ENCODE results near the gene OTOG.

OTOG gene

GRCh38 chr11:17543041-17543440 is 4.0 kb upstream of the OTOG start:
- FAIRE-seq: no peak

- no peak for FAIRE-seq
Observed at GRCh38 chr11:17543574-17544180, 3.4 kb upstream of the OTOG start.

- no peak for FAIRE-seq
Observed at GRCh38 chr11:17544181-17544622, 2.9 kb upstream of the OTOG start, which contains the start of gene USH1C. Gene USH1C, minus strand, starts transcription at chr11:17544416. Its CDS starts 109 bp downstream, at chr11:17544307.

- no peak for FAIRE-seq
Observed at GRCh38 chr11:17546240-17546639, 819 bp upstream of the OTOG start.

- no peak for FAIRE-seq
Observed at GRCh38 chr11:17547932-17548331, 873 bp downstream of the OTOG start.

DNA sequence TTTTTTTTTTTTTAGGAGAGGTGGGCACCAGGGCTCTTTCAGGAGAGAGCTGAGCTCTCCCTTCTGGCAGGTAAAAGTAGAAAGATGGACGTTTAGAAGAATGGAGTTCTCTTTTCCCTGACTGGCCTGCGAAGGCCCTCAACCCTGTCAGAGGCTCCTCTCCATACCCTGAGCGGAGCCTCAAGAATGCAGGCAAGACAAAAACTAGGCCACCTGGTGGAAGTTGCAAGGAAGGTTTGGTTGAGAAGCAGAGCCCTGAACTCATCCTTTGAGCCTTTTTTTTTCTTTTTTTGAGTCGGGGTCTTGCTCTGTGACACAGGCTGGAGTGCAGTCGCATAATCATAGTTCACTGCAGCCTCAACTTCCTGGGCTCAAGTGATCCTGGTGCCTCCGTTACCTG is 1.4 kb downstream of the OTOG start:
- FAIRE-seq: no peak

GRCh38 chr11:17550450-17551346 is 3.6 kb downstream of the OTOG start:
- no peak for FAIRE-seq

DNA sequence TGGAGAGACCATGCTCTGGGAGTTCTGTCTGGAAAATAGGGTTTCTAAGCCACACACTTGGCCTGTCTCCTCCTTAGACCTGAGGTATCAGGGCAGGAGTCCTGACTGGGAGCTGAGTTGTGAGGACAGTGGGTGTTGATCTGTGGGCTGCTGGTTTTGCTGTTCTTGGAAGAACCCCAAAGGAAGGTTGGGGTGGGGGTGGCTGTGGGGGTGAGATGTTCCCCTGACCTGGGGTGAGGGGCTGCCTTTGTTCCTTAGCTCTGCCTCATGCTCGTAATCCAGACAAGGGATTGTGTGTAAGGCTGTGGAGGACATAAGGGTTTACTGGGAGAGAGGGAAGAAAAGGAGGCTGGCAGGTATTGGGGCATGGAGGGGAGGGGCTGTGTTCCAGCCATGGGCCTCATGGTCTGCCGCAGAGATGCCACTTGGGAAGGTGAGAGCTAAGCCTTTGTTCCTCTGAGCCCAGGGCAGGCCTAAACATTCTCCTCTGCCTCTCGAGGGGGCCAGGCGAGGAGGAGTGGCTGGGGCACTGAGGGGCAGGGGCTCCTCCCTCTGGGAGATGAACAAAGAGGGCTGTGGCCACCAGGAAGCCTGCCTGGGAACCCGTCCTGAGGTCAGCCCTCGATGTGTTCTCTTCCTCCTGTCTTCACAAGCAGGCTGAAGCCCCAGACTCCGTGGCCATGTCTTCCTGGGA is 4.4 kb downstream of the OTOG start:
- no peak for FAIRE-seq

DNA sequence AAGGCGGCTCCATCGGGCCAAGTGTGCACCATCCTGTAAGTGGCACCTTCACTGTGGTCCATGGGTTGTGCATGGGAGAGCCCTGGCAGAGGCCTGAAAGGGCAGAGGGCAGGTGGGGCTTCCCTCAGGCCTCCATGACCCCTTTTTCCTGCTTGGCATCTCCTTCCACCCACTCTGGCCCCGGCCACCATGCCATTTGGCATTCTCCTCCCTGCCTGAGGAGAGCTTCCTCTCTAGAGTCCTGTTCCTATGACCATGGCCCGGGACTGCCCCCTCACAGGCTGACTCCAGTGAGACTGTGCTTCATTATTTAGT is 4.9 kb downstream of the OTOG start:
- FAIRE-seq: no peak

GRCh38 chr11:17552392-17553248 is 5.6 kb downstream of the OTOG start:
- no peak for FAIRE-seq

DNA sequence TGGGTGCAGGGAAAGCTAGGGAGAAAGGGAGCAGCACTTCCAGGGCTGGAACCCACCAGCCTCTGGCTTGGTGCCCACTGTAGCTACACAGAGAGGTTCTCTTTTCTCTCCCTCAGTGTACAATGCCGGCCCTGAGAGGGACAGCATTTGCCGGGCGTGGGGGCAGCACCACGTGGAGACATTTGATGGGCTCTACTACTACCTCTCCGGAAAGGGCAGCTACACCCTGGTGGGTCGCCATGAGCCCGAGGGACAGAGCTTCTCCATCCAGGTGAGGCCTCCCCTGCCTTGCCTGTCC is 6.1 kb downstream of the OTOG start:
- no peak for FAIRE-seq

DNA sequence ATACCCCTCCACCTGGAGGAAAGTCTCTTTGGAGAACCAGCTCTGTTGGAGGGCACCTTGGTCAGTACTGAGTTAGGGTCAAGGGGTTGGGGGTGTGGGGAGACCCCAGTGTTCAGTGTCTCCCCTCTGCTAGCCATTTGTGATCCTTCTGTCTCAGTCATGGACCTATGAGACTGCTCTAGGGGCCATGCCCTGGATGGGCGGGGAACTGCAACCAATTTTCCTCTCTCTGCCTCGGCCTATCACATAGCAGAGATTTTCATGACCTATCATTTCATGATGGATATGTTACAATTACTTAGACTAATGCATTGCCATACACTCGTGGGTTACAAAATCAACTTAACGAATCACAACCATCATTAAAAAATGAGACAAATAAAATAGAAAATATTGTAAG is 7.4 kb downstream of the OTOG start:
- FAIRE-seq: no peak

GRCh38 chr11:17556999-17557398 is 9.9 kb downstream of the OTOG start:
- no peak for FAIRE-seq

DNA sequence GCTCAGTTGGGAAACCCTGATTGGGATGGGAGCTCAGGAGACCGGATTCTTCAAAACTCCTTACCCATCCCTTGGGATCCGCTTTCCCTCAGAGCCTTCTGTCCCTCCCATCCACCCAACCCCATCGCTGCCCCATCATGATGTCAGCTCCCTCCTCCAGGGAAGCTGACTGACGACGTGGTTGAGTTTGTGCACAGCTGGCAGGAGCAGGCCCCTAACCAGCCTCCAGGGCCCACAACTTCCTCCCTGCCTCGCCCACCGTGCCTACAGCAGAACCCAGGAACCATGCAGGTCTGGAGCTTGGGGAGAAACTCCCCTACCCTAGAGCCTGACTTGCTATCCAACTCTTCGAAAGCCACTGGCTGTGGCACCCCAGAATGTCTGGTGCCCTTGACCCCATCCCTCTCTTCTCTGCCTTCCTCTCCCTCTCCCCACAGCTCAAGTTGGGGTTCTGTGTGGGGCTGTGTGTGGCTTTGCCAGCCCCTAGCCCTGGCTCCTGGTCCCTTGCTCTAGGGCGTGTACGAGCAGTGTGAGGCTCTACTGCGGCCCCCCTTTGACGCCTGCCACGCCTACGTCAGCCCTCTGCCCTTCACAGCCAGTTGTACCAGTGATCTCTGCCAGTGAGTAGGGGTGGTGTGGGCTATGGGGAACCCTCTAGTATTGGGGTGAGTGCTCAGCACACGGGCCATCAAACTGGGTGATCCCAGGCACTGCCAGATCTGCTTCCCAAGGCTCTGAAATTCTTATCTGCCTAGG is 11.1 kb downstream of the OTOG start:
- no peak for FAIRE-seq

DNA sequence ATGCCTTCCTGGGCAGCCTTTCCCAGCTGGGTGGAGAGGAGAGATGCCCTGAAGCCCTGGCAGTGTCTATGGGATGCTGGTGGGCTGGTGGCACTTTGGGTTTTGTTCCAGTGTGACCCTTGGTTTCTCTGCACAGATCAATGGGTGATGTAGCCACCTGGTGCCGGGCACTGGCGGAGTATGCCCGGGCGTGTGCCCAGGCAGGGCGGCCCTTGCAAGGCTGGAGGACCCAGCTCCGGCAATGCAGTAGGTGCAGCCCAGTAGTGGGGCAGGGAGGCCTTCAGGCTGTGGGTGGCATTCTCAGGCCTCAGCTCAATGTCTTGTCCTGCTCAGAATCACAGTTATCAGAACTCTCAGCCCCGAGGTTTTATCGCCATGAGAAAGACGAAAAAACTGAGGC is 11.9 kb downstream of the OTOG start:
- no peak for FAIRE-seq

GRCh38 chr11:17559341-17560087 is 12.5 kb downstream of the OTOG start:
- no peak for FAIRE-seq

GRCh38 chr11:17560281-17561110 is 13.4 kb downstream of the OTOG start:
- FAIRE-seq: no peak

GRCh38 chr11:17561111-17561415 is 14.0 kb downstream of the OTOG start:
- FAIRE-seq: no peak

GRCh38 chr11:17561526-17561925 is 14.5 kb downstream of the OTOG start:
- FAIRE-seq: no peak

- no peak for FAIRE-seq
Observed at GRCh38 chr11:17563231-17563646, 16.2 kb downstream of the OTOG start.
